H1 (cell line): ENCODE data around the gene ZDHHC17. TPM values are rescaled to one million over a fixed set of nuclear protein-coding genes. Genes with fewer than 3 reads are reported as not detected.

ENCODE experiments used
- CTCF ChIA-PET: fragments of 300-600 bp; sonication (Branson Sonifier 250); formaldehyde crosslinking; loops from one replicate; lab custom pipeline; 2021; ENCODE audit not compliant: partially characterized antibody; lab: Charles Lee
- POLR2A ChIA-PET: fragments of 300-600 bp; sonication (Branson Sonifier 250); formaldehyde crosslinking; loops from one replicate; lab custom pipeline; 2021; ENCODE audit warnings: inconsistent platforms; ENCODE audit not compliant: partially characterized antibody; lab: Charles Lee
- DNase-seq, 2 experiments: peaks; one replicate each; pipeline versions ENCODE4 v3.0.0 to v3.0.0-alpha.2; 2010 to 2022; ENCODE audit warnings: low spot score in 2 of 2, low read depth in 1 of 2, mixed read lengths in 1 of 2
- FAIRE-seq: peaks from 2 replicates; lab custom pipeline; 2011; peaks lifted over from hg19 to GRCh38; lab: Jason Lieb, UNC
- H2AFZ ChIP-seq: 2 replicates; pipeline ENCODE4 v1.8.1; 2012; ENCODE audit warnings: low read length, inconsistent platforms
- H2AK5ac ChIP-seq: 2 replicates; pipeline ENCODE4 v1.6.1; 2013; ENCODE audit warnings: low read depth, low read length
- H2BK120ac ChIP-seq: replicated peaks from 2 replicates; pipeline ENCODE3; 2013; ENCODE audit warnings: low read depth, low read length, inconsistent platforms
- H2BK12ac ChIP-seq: 2 replicates; pipeline ENCODE4 v1.6.1; 2013; ENCODE audit warnings: low read depth, low read length
- H2BK15ac ChIP-seq: 2 replicates; pipeline ENCODE4 v1.6.1; 2013; ENCODE audit warnings: low read length
- H2BK20ac ChIP-seq: 2 replicates; pipeline ENCODE4 v1.6.1; 2013; ENCODE audit warnings: low read length
- H2BK5ac ChIP-seq: 2 replicates; pipeline ENCODE4 v1.6.1; 2013; ENCODE audit warnings: low read depth, low read length
- H3K14ac ChIP-seq: 2 replicates; pipeline ENCODE4 v1.6.1; 2013; ENCODE audit warnings: inconsistent platforms; ENCODE audit not compliant: insufficient read length
- H3K18ac ChIP-seq: 2 replicates; pipeline ENCODE4 v1.6.1; 2013; ENCODE audit warnings: low read length; ENCODE audit errors: extremely low read depth
- H3K23ac ChIP-seq: 2 replicates; pipeline ENCODE4 v1.6.1; 2013; ENCODE audit warnings: inconsistent platforms; ENCODE audit not compliant: insufficient read length
- H3K23me2 ChIP-seq: 2 replicates; pipeline ENCODE4 v1.6.1; 2013; ENCODE audit warnings: low read depth, low read length
- H3K27ac ChIP-seq: 2 replicates; pipeline ENCODE4 v1.6.1; 2011; ENCODE audit warnings: low read depth, low read length, inconsistent platforms
- H3K27me3 ChIP-seq, 4 experiments: replicated peaks in 1 of 4; 1 replicate in 1 of 4; 2 replicates in 3 of 4; pipeline versions ENCODE4 v1.6.1 to v1.8.1; 2011 to 2013; ENCODE audit warnings: low read length in 3 of 4, mild to moderate bottlenecking in 3 of 4, inconsistent platforms in 2 of 4, mixed read lengths in 2 of 4, moderate library complexity in 1 of 4; ENCODE audit not compliant: control insufficient read depth in 3 of 4, insufficient read depth in 3 of 4; ENCODE audit errors: extremely low read depth in 1 of 4
- H3K36me3 ChIP-seq, 4 experiments: 2 replicates each; pipeline versions ENCODE4 v1.6.1 to v1.8.1; 2011 to 2013; ENCODE audit warnings: mild to moderate bottlenecking in 4 of 4, low read length in 3 of 4, moderate library complexity in 2 of 4, control low read depth in 1 of 4, inconsistent platforms in 1 of 4; ENCODE audit not compliant: insufficient read depth in 4 of 4, control insufficient read depth in 2 of 4
- H3K4ac ChIP-seq: replicated peaks from 2 replicates; pipeline ENCODE3; 2013; ENCODE audit warnings: low read length, low read depth, mixed read lengths, inconsistent platforms; ENCODE audit not compliant: insufficient read length
- H3K4me1 ChIP-seq, 4 experiments: replicated peaks in 1 of 4; 1 replicate in 1 of 4; 2 replicates in 3 of 4; pipeline versions ENCODE4 v1.6.1 to v1.8.1; 2011 to 2013; ENCODE audit warnings: low read length in 3 of 4, inconsistent platforms in 2 of 4, mixed read lengths in 1 of 4; ENCODE audit not compliant: insufficient read depth in 4 of 4, control insufficient read depth in 3 of 4
- H3K4me2 ChIP-seq, 2 experiments: 2 replicates each; pipeline versions ENCODE4 v1.6.1 to v1.8.1; 2011 to 2013; ENCODE audit warnings: low read depth in 2 of 2, low read length in 2 of 2, control low read depth in 1 of 2, inconsistent platforms in 1 of 2, mild to moderate bottlenecking in 1 of 2; ENCODE audit not compliant: insufficient read depth in 1 of 2
- H3K4me3 ChIP-seq, 4 experiments: fragments of 200-600, 300-600 bp in 1 of 4; sonication (generic), shearing (Covaris generic), sonication (Bioruptor Twin) in 1 of 4; 2 replicates each; pipeline versions ENCODE4 v1.5.1 to v1.8.1; 2011 to 2016; ENCODE audit warnings: low read length in 4 of 4, low read depth in 3 of 4, control low read depth in 2 of 4, inconsistent platforms in 2 of 4, mild to moderate bottlenecking in 2 of 4, mixed read lengths in 1 of 4, moderate library complexity in 1 of 4; ENCODE audit not compliant: insufficient read depth in 2 of 4; ENCODE audit errors: extremely low read depth in 1 of 4
- H3K56ac ChIP-seq: replicated peaks from 2 replicates; pipeline ENCODE3; 2013; ENCODE audit warnings: low read depth, mild to moderate bottlenecking, mixed read lengths, low read length, inconsistent platforms; ENCODE audit not compliant: insufficient read length
- H3K79me1 ChIP-seq: 2 replicates; pipeline ENCODE4 v1.6.1; 2013; ENCODE audit warnings: low read depth, low read length, control low read depth
- H3K79me2 ChIP-seq, 2 experiments: 2 replicates each; pipeline versions ENCODE4 v1.6.1 to v1.8.1; 2012 to 2013; ENCODE audit warnings: low read length in 2 of 2, mild to moderate bottlenecking in 2 of 2, inconsistent platforms in 1 of 2; ENCODE audit not compliant: insufficient read depth in 2 of 2, control insufficient read depth in 1 of 2
- H3K9ac ChIP-seq, 4 experiments: replicated peaks in 1 of 4; 1 replicate in 1 of 4; 2 replicates in 3 of 4; pipeline versions ENCODE4 v1.6.1 to v1.8.1; 2011 to 2013; ENCODE audit warnings: low read depth in 3 of 4, low read length in 3 of 4, control low read depth in 2 of 4, mild to moderate bottlenecking in 2 of 4, moderate library complexity in 2 of 4, inconsistent platforms in 1 of 4; ENCODE audit errors: extremely low read depth in 1 of 4
- H3K9me3 ChIP-seq, 2 experiments: 2 replicates each; pipeline versions ENCODE4 v1.6.1 to v1.8.1; 2012 to 2013; ENCODE audit warnings: mild to moderate bottlenecking in 2 of 2, moderate library complexity in 2 of 2, control low read depth in 1 of 2, inconsistent platforms in 1 of 2, low read depth in 1 of 2, low read length in 1 of 2, mixed read lengths in 1 of 2; ENCODE audit not compliant: insufficient read depth in 2 of 2
- H4K20me1 ChIP-seq, 2 experiments: replicated peaks in 1 of 2; 2 replicates each; pipeline versions ENCODE3 to v1.8.1; 2011 to 2013; ENCODE audit warnings: inconsistent platforms in 2 of 2, low read length in 2 of 2, mild to moderate bottlenecking in 1 of 2; ENCODE audit not compliant: insufficient read depth in 2 of 2, control insufficient read depth in 1 of 2
- H4K5ac ChIP-seq: 2 replicates; pipeline ENCODE4 v1.6.1; 2013; ENCODE audit warnings: low read length, low read depth, mixed read lengths, inconsistent platforms; ENCODE audit not compliant: insufficient read length
- H4K8ac ChIP-seq: 2 replicates; pipeline ENCODE4 v1.8.0; 2013; ENCODE audit warnings: mild to moderate bottlenecking, moderate library complexity, low read length, inconsistent platforms; ENCODE audit not compliant: insufficient read depth; ENCODE audit errors: extremely low read depth
- H4K91ac ChIP-seq: replicated peaks from 2 replicates; pipeline ENCODE3; 2013; ENCODE audit warnings: low read length, mixed read lengths, inconsistent platforms; ENCODE audit not compliant: insufficient read length
- CTCF ChIP-seq, 3 experiments: IDR thresholded peaks; 1 replicate in 2 of 3; 2 replicates in 1 of 3; pipeline versions ENCODE4 v1.5.1 to v1.6.1; 2011; ENCODE audit warnings: low read length in 3 of 3, mild to moderate bottlenecking in 3 of 3, inconsistent platforms in 2 of 3, low read depth in 1 of 3, moderate library complexity in 1 of 3; ENCODE audit not compliant: insufficient read depth in 1 of 3; ENCODE audit errors: control extremely low read depth in 1 of 3
- EZH2 ChIP-seq: fragments of 200-600 bp; sonication (generic); IDR thresholded peaks from 2 replicates; pipeline ENCODE4 v1.7.1; 2012; ENCODE audit warnings: low read depth, mild to moderate bottlenecking, moderate library complexity, low read length, inconsistent platforms; ENCODE audit not compliant: severe bottlenecking
- GTF2F1 ChIP-seq: IDR thresholded peaks from 2 replicates; pipeline ENCODE4 v1.6.1; 2012; ENCODE audit warnings: low read depth, low read length, improper control_type of control experiment, borderline replicate concordance
- KDM4A ChIP-seq: IDR thresholded peaks from one replicate; pipeline ENCODE4 v1.7.1; 2012; ENCODE audit warnings: low read depth, mild to moderate bottlenecking, moderate library complexity, low read length, inconsistent platforms; ENCODE audit not compliant: severe bottlenecking
- POLR2A ChIP-seq, 2 experiments: IDR thresholded peaks; 1 replicate in 1 of 2; 2 replicates in 1 of 2; pipeline ENCODE4 v1.6.1; 2011; ENCODE audit warnings: low read depth in 2 of 2, low read length in 2 of 2, mild to moderate bottlenecking in 2 of 2; ENCODE audit errors: control extremely low read depth in 1 of 2
- SIN3A ChIP-seq, 2 experiments: IDR thresholded peaks in 1 of 2; conservative IDR thresholded peaks in 1 of 2; 2 replicates each; pipeline ENCODE4 v1.6.1; 2011 to 2012; ENCODE audit warnings: low read length in 2 of 2, improper control_type of control experiment in 1 of 2, low read depth in 1 of 2, mild to moderate bottlenecking in 1 of 2
- SP4 ChIP-seq: IDR thresholded peaks from 2 replicates; pipeline ENCODE4 v1.6.1; 2012; ENCODE audit warnings: low read length, inconsistent platforms
- WGBS, 2 experiments: shearing (Covaris generic) in 1 of 2; methylation state at CpG; one replicate each; pipeline versions ENCODE4 v1.1.6 to v1.1.7; 2013 to 2015; ENCODE audit warnings: low lambda C conversion rate in 2 of 2, mixed read lengths in 2 of 2, inconsistent platforms in 1 of 2, low coverage in 1 of 2, missing lambda C conversion rate in 1 of 2; ENCODE audit not compliant: insufficient replicate concordance in 2 of 2, insufficient coverage in 1 of 2, insufficient read length in 1 of 2; ENCODE audit errors: extremely low coverage in 1 of 2, missing lambda C conversion rate in 1 of 2; 5-methylcytosine and 5-hydroxymethylcytosine counted together
- polyA plus RNA-seq, 7 experiments: library from polyadenylated mRNA; depleted of rRNA in 3 of 7; stranded (reverse) in 5 of 7; unstranded in 2 of 7; fragments of >200 nt in 5 of 7; fragments of 200-250 nt in 2 of 7; gene quantifications; 1 replicate in 5 of 7; 2 replicates in 1 of 7; 4 replicates in 1 of 7; pipeline versions ENCODE4 v1.2.1 to v1.2.3, GENCODE V29; 2011 to 2013; ENCODE audit warnings: missing spikeins in 2 of 7, mixed read lengths in 2 of 7
- total RNA-seq: library from RNA; stranded (reverse); fragmentation: NEBNext Ultra II Directional; extraction: Animal tissue kit (Norgen Biotek cat#: 25700); gene quantifications from 2 replicates; pipeline ENCODE4 v1.2.1, GENCODE V29; 2021

The ZDHHC17 gene
- total and polyA plus RNA-seq, 2 of the 8 experiments (the other 6 are each of a cell fraction or from before 2014, with no cell fraction given) = 27.6 to 28.9 TPM

GRCh38 chr12:76874491-76875190 is 110.7 kb downstream of the ZDHHC17 start:
- no peaks in the 10 kb centered on the region for H3K9me3 ChIP-seq
- ChIA-PET CTCF (interaction anchor here (0.9 to 1.0 kb wide), 2 partner anchors 13 to 135 kb away, joined by 3 read pairs; no protein-coding TSS in a partner anchor), POLR2A (interaction anchor here (0.9 to 2.0 kb wide), 3 partner anchors 10 to 16 kb away, joined by 3 to 4 read pairs (median 4); no protein-coding TSS in a partner anchor)
- TF ChIP-seq KDM4A = no peak
- TF ChIP-seq EZH2 = no peak
- TF ChIP-seq SP4 = no peak
- no peak for TF ChIP-seq POLR2A (IDR thresholded peaks at IDR 0.05; ENCODE audit: control extremely low read depth in 1 of 2, low read depth in 2 of 2, low read length in 2 of 2)
- TF ChIP-seq SIN3A (conservative IDR thresholded peaks at IDR 0.05 in 1 of 2, IDR thresholded peaks at IDR 0.05 in 1 of 2; ENCODE audit: low read depth in 1 of 2, low read length in 2 of 2) = 0 out of 4 replicates have a peak, but pooled peaks of 1 of the 2 experiments have one; percentile 30
- TF ChIP-seq CTCF (IDR thresholded peaks at IDR 0.05; ENCODE audit: control extremely low read depth in 1 of 3, insufficient read depth in 1 of 3, low read depth in 1 of 3, low read length in 3 of 3) = no peak
- TF ChIP-seq GTF2F1 = no peak
- no peak overlapping the region for H3K4me3 ChIP-seq
- FAIRE-seq (no peak), DNase-seq (peak in 1 of 2 experiments; percentile 67)
- H3K79me2 ChIP-seq = peaks cover 6 to 76% of the 10 kb centered on the region in 2 experiments
- peaks cover 4 to 9% of the 10 kb centered on the region in 2 experiments for H4K20me1 ChIP-seq
- H3K4ac ChIP-seq = no peak overlapping the region
- H2BK12ac ChIP-seq = no peak overlapping the region; the same call in 1 of the 2 replicates
- no peak overlapping the region for H4K8ac ChIP-seq
- H2AFZ ChIP-seq = no peak overlapping the region
- peaks cover 6 to 23% (median 17%) of the 10 kb centered on the region in 4 experiments; a peak in 6 of 7 replicates for H3K4me1 ChIP-seq
- no peak overlapping the region for H4K5ac ChIP-seq
- no peak overlapping the region for H2BK20ac ChIP-seq
- 0 out of 8 replicates have a peak, but pooled peaks cover 0 to 2% (median 0%) of the 10 kb centered on the region in 4 experiments for H3K36me3 ChIP-seq
- H3K27ac ChIP-seq = no peak overlapping the region
- H3K23me2 ChIP-seq = peaks cover 4% of the 10 kb centered on the region
- H3K23ac ChIP-seq = no peak overlapping the region
- no peak overlapping the region for H4K91ac ChIP-seq
- H3K56ac ChIP-seq = no peak overlapping the region
- peaks cover 20% of the 10 kb centered on the region for H3K79me1 ChIP-seq
- H3K27me3 ChIP-seq = no peaks in the 10 kb centered on the region
- 77% methylated on average over 11 of the region's 11 CpGs; no CpG with 5 or more reads in 1 of the 2 experiments for WGBS, 2 experiments
- H3K18ac ChIP-seq = no peak overlapping the region
- H3K4me2 ChIP-seq = peak overlapping the region; percentile 1 to 28; a peak in 2 of 4 replicates
- H2BK120ac ChIP-seq = no peak overlapping the region
- no peak overlapping the region for H2AK5ac ChIP-seq
- H3K9ac ChIP-seq = no peak overlapping the region
- no peak overlapping the region for H2BK5ac ChIP-seq
- no peak overlapping the region for H3K14ac ChIP-seq
- H2BK15ac ChIP-seq = no peak overlapping the region
